OCI-LY1 (cell line): Measurements from ENCODE around the gene MAML2.

ENCODE experiments used
- H2AFZ ChIP-seq: fragments of 200-600 bp; sonication (generic), shearing (Covaris generic); 2 replicates; pipeline ENCODE4 v1.6.0; 2014; ENCODE audit warnings: antibody characterized with exemption, mild to moderate bottlenecking, low read length
- H3F3A ChIP-seq: fragments of 200-600 bp; sonication (generic), shearing (Covaris generic); 2 replicates; pipeline ENCODE4 v1.6.0; 2014; ENCODE audit warnings: mild to moderate bottlenecking, antibody characterized with exemption, low read length, moderate library complexity; ENCODE audit not compliant: insufficient read depth
- H3K27ac ChIP-seq: fragments of 200-600 bp; sonication (generic); 2 replicates; pipeline ENCODE4 v1.5.1; 2014; ENCODE audit warnings: low read length, mixed run types, mild to moderate bottlenecking, low read depth; ENCODE audit not compliant: poor library complexity, severe bottlenecking
- H3K27me3 ChIP-seq: fragments of 200-600 bp; sonication (generic); 2 replicates; pipeline ENCODE4 v1.6.0; 2014; ENCODE audit warnings: antibody characterized with exemption, mild to moderate bottlenecking, low read length, moderate library complexity; ENCODE audit not compliant: insufficient read depth
- H3K36me3 ChIP-seq: fragments of 200-600 bp; sonication (generic); 2 replicates; pipeline ENCODE4 v1.6.1; 2014; ENCODE audit warnings: mild to moderate bottlenecking, antibody characterized with exemption, low read length, moderate library complexity, mixed read lengths; ENCODE audit not compliant: insufficient read depth
- H3K4me1 ChIP-seq: fragments of 200-600 bp; sonication (generic); 2 replicates; pipeline ENCODE4 v1.5.1; 2014; ENCODE audit warnings: mild to moderate bottlenecking, low read length, moderate library complexity; ENCODE audit not compliant: insufficient read depth, severe bottlenecking
- H3K4me2 ChIP-seq: fragments of 200-600 bp; sonication (generic), shearing (Covaris generic); 2 replicates; pipeline ENCODE4 v1.6.1; 2014; ENCODE audit warnings: low read length
- H3K4me3 ChIP-seq: fragments of 200-600 bp; sonication (generic); 2 replicates; pipeline ENCODE4 v1.5.1; 2014; ENCODE audit warnings: low read length, low read depth, mild to moderate bottlenecking, mixed read lengths; ENCODE audit not compliant: poor library complexity, severe bottlenecking
- H3K79me2 ChIP-seq: fragments of 200-600 bp; shearing (Covaris generic); 2 replicates; pipeline ENCODE4 v1.6.1; 2016; ENCODE audit warnings: mixed run types, low read length, mixed read lengths; ENCODE audit not compliant: insufficient read depth
- H3K9ac ChIP-seq: fragments of 200-600 bp; sonication (generic), shearing (Covaris generic); 2 replicates; pipeline ENCODE4 v1.6.1; 2014; ENCODE audit warnings: mild to moderate bottlenecking, low read length, mixed read lengths
- H3K9me2 ChIP-seq: fragments of 200-600 bp; sonication (generic), shearing (Covaris generic); 2 replicates; pipeline ENCODE4 v1.6.1; 2014; ENCODE audit warnings: low read depth, mild to moderate bottlenecking, low read length, mixed read lengths
- H3K9me3 ChIP-seq: fragments of 200-600 bp; shearing (Covaris generic); 2 replicates; pipeline ENCODE4 v1.6.1; 2014; ENCODE audit warnings: low read length, mixed read lengths
- H4K20me1 ChIP-seq: fragments of 200-600 bp; sonication (generic), shearing (Covaris generic); 2 replicates; pipeline ENCODE4 v1.6.0; 2016; ENCODE audit warnings: mild to moderate bottlenecking, low read length; ENCODE audit not compliant: insufficient read depth
- EZH2 ChIP-seq: fragments of 200-600 bp; sonication (generic), shearing (Covaris generic); IDR thresholded peaks from 2 replicates; pipeline ENCODE4 v1.8.0; 2017; ENCODE audit warnings: borderline replicate concordance, mixed run types, mild to moderate bottlenecking, antibody characterized with exemption, low read length, moderate library complexity, mixed read lengths
- TF ChIP-seq, protein P1 (sequence below): fragments of 200-600 bp; sonication (generic), shearing (Covaris generic); IDR thresholded peaks from 2 replicates; pipeline ENCODE4 v1.5.1; 2017; ENCODE audit warnings: mild to moderate bottlenecking, antibody characterized with exemption, low read length, moderate library complexity, mixed read lengths

The MAML2 gene

DNA sequence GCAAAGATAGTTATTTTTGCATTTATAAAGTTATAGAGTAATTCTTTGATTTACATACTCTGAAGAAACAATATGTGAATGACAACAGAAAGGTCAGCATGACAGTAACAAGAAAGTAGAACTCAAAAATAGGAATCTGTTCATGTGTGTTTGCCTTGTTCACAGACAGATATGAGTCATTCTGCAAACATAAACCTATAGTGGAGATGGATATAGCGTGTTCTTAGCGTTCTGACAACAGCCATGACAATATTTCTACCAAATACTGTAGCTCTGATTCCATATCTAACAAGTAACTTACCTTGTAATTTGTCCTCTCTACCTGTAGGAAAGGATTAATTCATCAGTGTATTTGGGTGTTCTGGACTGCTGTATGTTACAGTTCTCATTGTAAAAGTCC, 210.6 kb downstream of the MAML2 start:
- TF ChIP-seq, protein P1, sequence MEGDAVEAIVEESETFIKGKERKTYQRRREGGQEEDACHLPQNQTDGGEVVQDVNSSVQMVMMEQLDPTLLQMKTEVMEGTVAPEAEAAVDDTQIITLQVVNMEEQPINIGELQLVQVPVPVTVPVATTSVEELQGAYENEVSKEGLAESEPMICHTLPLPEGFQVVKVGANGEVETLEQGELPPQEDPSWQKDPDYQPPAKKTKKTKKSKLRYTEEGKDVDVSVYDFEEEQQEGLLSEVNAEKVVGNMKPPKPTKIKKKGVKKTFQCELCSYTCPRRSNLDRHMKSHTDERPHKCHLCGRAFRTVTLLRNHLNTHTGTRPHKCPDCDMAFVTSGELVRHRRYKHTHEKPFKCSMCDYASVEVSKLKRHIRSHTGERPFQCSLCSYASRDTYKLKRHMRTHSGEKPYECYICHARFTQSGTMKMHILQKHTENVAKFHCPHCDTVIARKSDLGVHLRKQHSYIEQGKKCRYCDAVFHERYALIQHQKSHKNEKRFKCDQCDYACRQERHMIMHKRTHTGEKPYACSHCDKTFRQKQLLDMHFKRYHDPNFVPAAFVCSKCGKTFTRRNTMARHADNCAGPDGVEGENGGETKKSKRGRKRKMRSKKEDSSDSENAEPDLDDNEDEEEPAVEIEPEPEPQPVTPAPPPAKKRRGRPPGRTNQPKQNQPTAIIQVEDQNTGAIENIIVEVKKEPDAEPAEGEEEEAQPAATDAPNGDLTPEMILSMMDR = no peak
- TF ChIP-seq EZH2 = no peak
- Histone ChIP-seq H3K9ac (no peak overlapping the region), H4K20me1 (no peaks in the 10 kb centered on the region), H3K27ac (no peak overlapping the region), H3K9me3 (no peaks in the 10 kb centered on the region), H3K4me1 (peaks cover 13% of the 10 kb centered on the region), H2AFZ (no peak overlapping the region), H3K4me2 (no peak overlapping the region), H3K27me3 (no peaks in the 10 kb centered on the region), H3K4me3 (no peak overlapping the region), H3K36me3 (no peaks in the 10 kb centered on the region), H3K79me2 (no peaks in the 10 kb centered on the region), H3F3A (no peaks in the 10 kb centered on the region), H3K9me2 (no peaks in the 10 kb centered on the region)

DNA sequence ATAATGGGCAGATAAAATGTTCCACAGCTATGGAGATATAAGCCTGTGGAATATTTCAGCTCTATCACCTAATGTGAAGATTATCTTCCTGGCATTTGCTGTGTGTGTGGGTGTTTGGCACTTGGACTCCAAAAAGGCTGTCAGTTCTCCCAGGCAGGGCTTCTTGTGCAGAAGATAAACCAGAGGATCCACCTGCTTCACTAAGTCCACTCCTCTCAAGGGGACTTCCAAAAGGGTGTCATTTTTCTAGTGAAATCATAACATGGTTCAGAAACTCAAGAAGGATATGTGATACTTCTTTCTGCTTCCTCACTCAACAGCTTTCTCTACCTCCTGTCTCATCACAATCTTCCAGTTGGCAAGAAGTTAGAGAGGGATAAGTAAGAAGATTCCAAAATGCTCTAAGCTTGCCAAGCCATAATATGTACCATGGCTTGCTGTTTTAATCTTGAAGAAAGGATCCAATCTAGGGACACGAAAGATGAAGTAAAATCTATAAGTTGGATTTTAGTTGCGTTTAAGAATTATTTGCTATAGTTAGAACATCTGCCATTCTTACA, 212.9 kb downstream of the MAML2 start:
- no peaks in the 10 kb centered on the region for H3K36me3 ChIP-seq
- no peak overlapping the region for H3K9ac ChIP-seq
- no peak overlapping the region for H3K4me3 ChIP-seq
- H3F3A ChIP-seq = no peaks in the 10 kb centered on the region
- H3K4me2 ChIP-seq = no peak overlapping the region
- TF ChIP-seq, protein P1 = no peak
- no peak for TF ChIP-seq EZH2
- H2AFZ ChIP-seq = no peak overlapping the region
- no peaks in the 10 kb centered on the region for H3K79me2 ChIP-seq
- no peaks in the 10 kb centered on the region for H3K27me3 ChIP-seq
- no peaks in the 10 kb centered on the region for H4K20me1 ChIP-seq
- H3K4me1 ChIP-seq = no peaks in the 10 kb centered on the region
- no peak overlapping the region for H3K27ac ChIP-seq
- H3K9me2 ChIP-seq = no peaks in the 10 kb centered on the region
- H3K9me3 ChIP-seq = no peaks in the 10 kb centered on the region

DNA sequence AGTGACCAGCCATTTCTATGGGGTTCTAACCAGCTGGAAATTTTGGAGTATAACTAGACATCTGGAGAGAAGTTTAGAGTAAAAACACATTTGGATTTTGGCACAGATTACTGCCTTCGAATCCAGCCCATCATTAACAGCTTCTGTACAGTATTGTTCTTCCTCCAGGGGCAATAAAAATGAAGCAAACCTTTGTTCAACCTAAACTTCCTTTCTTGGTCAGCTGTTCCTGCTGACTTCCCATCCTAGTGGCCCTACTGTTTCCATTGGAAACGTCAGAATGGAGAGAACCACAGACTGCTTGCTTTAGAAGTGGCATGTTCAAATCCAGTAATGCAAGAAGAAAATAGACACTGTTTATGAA, 215.4 kb downstream of the MAML2 start:
- no peaks in the 10 kb centered on the region for H3K9me2 ChIP-seq
- no peaks in the 10 kb centered on the region for H3K79me2 ChIP-seq
- H4K20me1 ChIP-seq = no peaks in the 10 kb centered on the region
- no peak overlapping the region for H3K9ac ChIP-seq
- no peak for TF ChIP-seq EZH2
- TF ChIP-seq, protein P1 = no peak
- no peaks in the 10 kb centered on the region for H3K36me3 ChIP-seq
- no peaks in the 10 kb centered on the region for H3K27me3 ChIP-seq
- no peak overlapping the region for H3K27ac ChIP-seq
- H3F3A ChIP-seq = no peaks in the 10 kb centered on the region
- peaks cover 14% of the 10 kb centered on the region for H3K4me1 ChIP-seq
- H3K4me3 ChIP-seq = no peak overlapping the region
- H3K9me3 ChIP-seq = no peaks in the 10 kb centered on the region
- no peak overlapping the region for H2AFZ ChIP-seq
- no peak overlapping the region for H3K4me2 ChIP-seq
